Measurements from ENCODE around the gene RABGEF1.
"Not testable (repeated sequence)": the region's sequence is repeated elsewhere in the genome, so short reads cannot be mapped to it uniquely, and the experiment has no call there.

DNA sequence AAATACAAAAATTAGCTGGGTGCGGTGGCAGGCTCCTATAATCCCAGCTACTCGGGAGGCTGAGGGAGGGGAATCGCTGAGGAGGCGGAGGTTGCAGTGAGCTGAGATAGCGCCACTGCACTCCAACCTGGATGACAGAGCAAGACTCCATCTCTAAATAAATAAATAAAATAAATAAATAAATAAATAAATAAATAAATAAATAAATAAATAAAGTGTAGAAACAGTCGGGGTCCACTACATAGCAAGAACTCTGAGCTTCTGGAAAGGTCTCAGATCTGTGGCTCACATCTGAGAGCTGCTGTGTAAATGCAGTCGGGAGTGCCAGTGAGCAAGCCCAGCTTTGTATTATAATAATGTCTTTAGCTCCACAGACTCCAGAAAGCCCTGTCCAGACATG is 76.1 kb downstream of the RABGEF1 start:
- TF ChIP-seq, protein P1, sequence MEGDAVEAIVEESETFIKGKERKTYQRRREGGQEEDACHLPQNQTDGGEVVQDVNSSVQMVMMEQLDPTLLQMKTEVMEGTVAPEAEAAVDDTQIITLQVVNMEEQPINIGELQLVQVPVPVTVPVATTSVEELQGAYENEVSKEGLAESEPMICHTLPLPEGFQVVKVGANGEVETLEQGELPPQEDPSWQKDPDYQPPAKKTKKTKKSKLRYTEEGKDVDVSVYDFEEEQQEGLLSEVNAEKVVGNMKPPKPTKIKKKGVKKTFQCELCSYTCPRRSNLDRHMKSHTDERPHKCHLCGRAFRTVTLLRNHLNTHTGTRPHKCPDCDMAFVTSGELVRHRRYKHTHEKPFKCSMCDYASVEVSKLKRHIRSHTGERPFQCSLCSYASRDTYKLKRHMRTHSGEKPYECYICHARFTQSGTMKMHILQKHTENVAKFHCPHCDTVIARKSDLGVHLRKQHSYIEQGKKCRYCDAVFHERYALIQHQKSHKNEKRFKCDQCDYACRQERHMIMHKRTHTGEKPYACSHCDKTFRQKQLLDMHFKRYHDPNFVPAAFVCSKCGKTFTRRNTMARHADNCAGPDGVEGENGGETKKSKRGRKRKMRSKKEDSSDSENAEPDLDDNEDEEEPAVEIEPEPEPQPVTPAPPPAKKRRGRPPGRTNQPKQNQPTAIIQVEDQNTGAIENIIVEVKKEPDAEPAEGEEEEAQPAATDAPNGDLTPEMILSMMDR (IDR thresholded peaks at IDR 0.05): not testable (repeated sequence)
- TF ChIP-seq EZH2 (IDR thresholded peaks at IDR 0.05; ENCODE audit: borderline replicate concordance, insufficient read depth, low read depth, low read length, poor library complexity, severe bottlenecking): not testable (repeated sequence)
